ENCODE results near the gene CSRP2. TPM values are rescaled to one million over a fixed set of nuclear protein-coding genes. Genes with fewer than 3 reads are reported as not detected.

CSRP2 gene
- total and polyA plus RNA-seq, 8 donors: 6.4 to 162 (median 32.7) TPM; not detected in 1

GRCh38 chr12:76866151-76866567, 12.7 kb downstream of the CSRP2 start:
- H3K4me1 ChIP-seq: peaks cover 0 to 31% (median 13%) of the 10 kb centered on the region in 4 donors
- 69 to 82% (median 70%) methylated on average over 8 of the region's 8 CpGs for WGBS, 5 donors
- no peak for DNase-seq
- H3K36me3 ChIP-seq: peaks cover 0 to 8% (median 0%) of the 10 kb centered on the region in 4 donors
- no peaks in the 10 kb centered on the region for H3K27me3 ChIP-seq
- no peak for TF ChIP-seq POLR2A (IDR thresholded peaks at IDR 0.05)
- TF ChIP-seq EP300 (IDR thresholded peaks at IDR 0.05): no peak
- no peak for TF ChIP-seq CTCF (IDR thresholded peaks at IDR 0.05)
- no peak for TF ChIP-seq POLR2AphosphoS5 (IDR thresholded peaks at IDR 0.05)
- intact Hi-C loops (cut with DNase I; ENCODE audit: low total_unique reads): no loop called here
- no peak overlapping the region for H3K4me3 ChIP-seq
- H3K27ac ChIP-seq: peak overlapping the region in 1 of 5 donors; percentile 7
- H3K9me3 ChIP-seq: no peaks in the 10 kb centered on the region

GRCh38 chr12:76864791-76865400, 13.9 kb downstream of the CSRP2 start:
- TF ChIP-seq CTCF (IDR thresholded peaks at IDR 0.05) (no peak), POLR2A (IDR thresholded peaks at IDR 0.05) (no peak), POLR2AphosphoS5 (IDR thresholded peaks at IDR 0.05) (no peak), EP300 (IDR thresholded peaks at IDR 0.05) (no peak)
- peaks cover 0 to 9% (median 0%) of the 10 kb centered on the region in 4 donors for H3K36me3 ChIP-seq
- H3K4me3 ChIP-seq: no peak overlapping the region
- DNase-seq: no peak
- H3K27me3 ChIP-seq: no peaks in the 10 kb centered on the region
- H3K4me1 ChIP-seq: peaks cover 0 to 41% (median 15%) of the 10 kb centered on the region in 4 donors
- intact Hi-C loops (cut with DNase I; ENCODE audit: low total_unique reads): no loop called here
- peak overlapping the region in 1 of 5 donors; percentile 7 for H3K27ac ChIP-seq
- H3K9me3 ChIP-seq: no peaks in the 10 kb centered on the region
- WGBS, 5 donors: 38 to 67% (median 52%) methylated on average over 2 of the region's 2 CpGs

- H3K27ac ChIP-seq: peak overlapping the region in 2 of 5 donors; percentile 7 to 33
- intact Hi-C loops (cut with DNase I; ENCODE audit: low total_unique reads): no loop called here
- H3K9me3 ChIP-seq: no peaks in the 10 kb centered on the region
- H3K4me3 ChIP-seq: no peak overlapping the region
- no peaks in the 10 kb centered on the region for H3K27me3 ChIP-seq
- H3K36me3 ChIP-seq: peaks cover 0 to 14% (median 2%) of the 10 kb centered on the region in 4 donors
- WGBS, 5 donors: 50 to 71% (median 61%) methylated on average over 4 of the region's 4 CpGs
- peaks cover 0 to 37% (median 14%) of the 10 kb centered on the region in 4 donors for H3K4me1 ChIP-seq
- TF ChIP-seq EP300 (IDR thresholded peaks at IDR 0.05) (no peak), CTCF (IDR thresholded peaks at IDR 0.05) (no peak), POLR2A (IDR thresholded peaks at IDR 0.05) (no peak), POLR2AphosphoS5 (IDR thresholded peaks at IDR 0.05) (no peak)
- DNase-seq: no peak
These were observed 15.0 kb downstream of the CSRP2 start for GRCh38 chr12:76863837-76864236.

- TF ChIP-seq EP300 (IDR thresholded peaks at IDR 0.05): no peak
- TF ChIP-seq POLR2AphosphoS5 (IDR thresholded peaks at IDR 0.05): peak in 1 of 3 donors; percentile 48
- no peak for TF ChIP-seq CTCF (IDR thresholded peaks at IDR 0.05)
- TF ChIP-seq POLR2A (IDR thresholded peaks at IDR 0.05): no peak
- Histone ChIP-seq H3K27me3 (no peaks in the 10 kb centered on the region), H3K4me1 (peaks cover 0 to 37% (median 14%) of the 10 kb centered on the region in 4 donors), H3K27ac (peak overlapping the region in 2 of 5 donors; percentile 32 to 33), H3K36me3 (peaks cover 0 to 14% (median 6%) of the 10 kb centered on the region in 4 donors), H3K4me3 (no peak overlapping the region), H3K9me3 (no peaks in the 10 kb centered on the region)
- 82 to 91% (median 89%) methylated on average over 12 of the region's 12 CpGs for WGBS, 5 donors
- intact Hi-C loops (cut with DNase I; ENCODE audit: low total_unique reads): no loop called here
- no peak for DNase-seq
These were observed 15.7 kb downstream of the CSRP2 start for GRCh38 chr12:76863005-76863670.

Measured in stomach (tissue), 9 donors.